GM21717 (cell line): ENCODE measurements around the gene ATF6B.

ENCODE experiments used
- ATAC-seq: cut with Tn5 transposase; IDR thresholded peaks from one replicate; pipeline ENCODE4 v1.9.1; 2021; ENCODE audit warnings: mild to moderate bottlenecking, moderate library complexity; ENCODE audit not compliant: unreplicated experiment

The ATF6B gene

DNA sequence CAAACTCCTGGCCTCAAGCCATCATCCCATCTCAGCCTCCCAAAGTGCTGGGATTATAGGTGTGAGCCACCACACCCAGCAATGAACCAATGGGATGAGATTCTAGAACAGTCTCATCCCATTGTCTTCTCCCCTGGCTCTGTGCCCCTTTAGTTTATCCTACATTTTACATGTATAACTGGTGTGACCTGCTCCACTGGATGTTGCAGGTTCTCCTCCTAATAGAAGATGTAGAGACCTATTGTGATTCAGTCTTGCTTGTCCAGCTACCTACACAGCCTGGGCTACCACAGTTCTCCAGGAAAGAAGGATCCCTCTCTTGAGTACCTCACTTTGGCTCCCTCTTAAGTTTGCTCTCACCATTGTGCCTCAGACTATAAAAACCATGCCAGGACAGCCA is 4.1 kb upstream of the ATF6B start:
- no peak for ATAC-seq

DNA sequence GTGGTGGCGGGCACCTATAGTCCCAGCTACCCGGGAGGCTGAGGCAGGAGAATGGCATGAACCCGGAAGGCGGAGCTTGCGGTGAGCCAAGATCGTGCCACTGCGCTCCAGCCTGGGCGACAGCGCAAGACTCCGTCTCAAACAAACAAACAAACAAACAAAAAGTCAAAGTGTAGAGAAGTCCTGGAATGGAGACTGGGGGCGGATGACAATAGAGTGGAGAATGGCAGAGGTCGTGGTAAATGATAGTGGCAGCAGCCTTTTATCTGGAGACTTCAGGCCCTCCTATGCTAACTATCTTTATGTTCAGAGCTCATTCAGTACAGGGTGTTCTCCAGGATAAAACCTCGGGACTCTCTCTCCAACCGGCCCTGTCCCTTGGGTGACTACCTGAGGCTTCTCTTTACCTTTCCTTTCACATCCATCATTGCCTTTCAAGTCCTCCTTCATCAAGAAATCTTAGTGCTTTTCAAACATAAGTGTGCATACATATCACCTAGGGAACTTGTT is 3.4 kb upstream of the ATF6B start:
- ATAC-seq, result no peak

GRCh38 chr6:32129297-32130088 is 1.4 kb upstream of the ATF6B start:
- ATAC-seq, result no peak

- no peak for ATAC-seq
Measured at GRCh38 chr6:32128751-32129296, 778 bp upstream of the ATF6B start.

GRCh38 chr6:32127409-32127716 is 683 bp downstream of the ATF6B start:
- ATAC-seq, result no peak

- no peak for ATAC-seq
Measured at GRCh38 chr6:32126880-32127279, 1.2 kb downstream of the ATF6B start.

GRCh38 chr6:32123681-32124080 is 4.4 kb downstream of the ATF6B start:
- ATAC-seq, result no peak

- no peak for ATAC-seq
Measured at GRCh38 chr6:32120573-32121059, 7.4 kb downstream of the ATF6B start.

GRCh38 chr6:32118782-32119628 is 9.0 kb downstream of the ATF6B start:
- no peak for ATAC-seq

DNA sequence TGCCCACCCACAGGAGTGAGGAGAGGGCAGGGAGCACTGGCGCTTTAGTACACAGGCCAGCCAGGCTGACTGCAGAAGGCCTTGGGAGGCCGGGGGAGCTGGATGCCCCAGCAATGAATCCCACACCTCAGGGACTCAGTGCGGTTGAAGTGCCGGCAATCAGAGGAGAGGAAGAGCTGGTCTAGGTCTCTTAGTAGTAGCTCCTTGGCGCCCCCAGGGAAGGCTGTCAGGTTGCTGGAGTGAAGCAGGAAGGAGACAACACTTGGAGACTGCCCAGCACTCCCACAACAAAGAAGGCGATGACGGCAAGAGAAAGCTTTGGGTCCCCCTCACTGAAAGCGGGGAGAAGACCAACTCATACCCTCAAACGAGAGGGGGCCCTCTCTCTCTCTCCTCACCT is 10.6 kb downstream of the ATF6B start:
- ATAC-seq, result no peak

DNA sequence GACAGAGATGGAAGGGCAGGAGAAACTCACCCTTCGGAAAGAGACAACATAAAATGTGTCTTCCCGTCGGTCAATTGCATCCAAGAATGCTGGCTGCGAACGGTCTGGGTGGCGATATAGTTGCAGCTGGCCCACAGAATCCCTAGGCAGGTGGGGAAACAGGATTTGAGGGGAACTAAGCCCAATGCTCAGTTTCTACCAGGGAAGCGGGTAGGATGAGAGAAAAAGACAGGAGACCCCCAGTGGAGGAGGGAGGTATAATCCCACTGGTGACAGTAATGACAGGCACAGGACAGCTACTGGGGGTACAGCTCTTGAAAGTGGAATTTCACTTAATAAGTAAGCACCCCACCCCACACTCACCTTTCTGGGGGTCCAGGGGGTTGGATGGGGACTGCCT is 11.4 kb downstream of the ATF6B start:
- no peak for ATAC-seq

DNA sequence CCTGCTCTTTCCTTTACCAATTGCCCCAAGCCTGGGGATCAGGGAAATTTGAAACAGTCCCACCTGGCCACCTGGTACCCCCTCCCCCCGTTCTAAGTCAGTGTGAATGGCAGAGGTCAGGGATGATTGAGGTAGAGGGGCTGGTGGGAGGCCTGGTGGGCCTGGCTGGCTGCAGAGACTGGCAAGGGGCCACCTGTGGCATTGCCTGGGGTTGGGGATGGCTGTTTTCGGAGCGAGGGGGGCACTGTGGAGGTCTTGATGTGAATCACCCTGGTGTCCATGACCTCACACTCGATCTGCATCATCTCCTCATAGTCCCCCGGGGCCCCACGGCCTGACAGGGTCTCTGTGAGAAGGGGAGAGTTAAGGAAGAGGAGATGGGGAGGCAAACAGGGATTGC is 12.4 kb downstream of the ATF6B start:
- ATAC-seq, result no peak

DNA sequence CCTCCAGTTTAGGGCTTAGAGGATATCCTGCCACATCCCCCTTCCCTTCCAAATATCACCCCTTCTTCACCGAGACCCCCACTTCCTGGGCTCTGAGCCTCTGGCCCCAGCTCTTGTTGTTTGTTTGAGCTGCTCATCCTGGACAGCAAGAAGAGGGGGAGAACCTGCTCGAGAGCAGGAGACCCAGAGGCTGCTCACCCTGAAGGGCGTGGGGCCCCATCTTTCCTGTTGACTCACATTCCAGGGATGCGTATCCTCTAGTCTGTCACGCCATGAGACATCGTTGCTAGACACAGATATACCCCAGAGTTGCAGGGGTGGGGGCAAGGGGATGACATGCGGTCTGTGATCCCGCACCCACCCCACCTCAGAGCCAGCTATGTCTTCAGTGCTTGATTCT is 13.2 kb downstream of the ATF6B start:
- ATAC-seq, result no peak

DNA sequence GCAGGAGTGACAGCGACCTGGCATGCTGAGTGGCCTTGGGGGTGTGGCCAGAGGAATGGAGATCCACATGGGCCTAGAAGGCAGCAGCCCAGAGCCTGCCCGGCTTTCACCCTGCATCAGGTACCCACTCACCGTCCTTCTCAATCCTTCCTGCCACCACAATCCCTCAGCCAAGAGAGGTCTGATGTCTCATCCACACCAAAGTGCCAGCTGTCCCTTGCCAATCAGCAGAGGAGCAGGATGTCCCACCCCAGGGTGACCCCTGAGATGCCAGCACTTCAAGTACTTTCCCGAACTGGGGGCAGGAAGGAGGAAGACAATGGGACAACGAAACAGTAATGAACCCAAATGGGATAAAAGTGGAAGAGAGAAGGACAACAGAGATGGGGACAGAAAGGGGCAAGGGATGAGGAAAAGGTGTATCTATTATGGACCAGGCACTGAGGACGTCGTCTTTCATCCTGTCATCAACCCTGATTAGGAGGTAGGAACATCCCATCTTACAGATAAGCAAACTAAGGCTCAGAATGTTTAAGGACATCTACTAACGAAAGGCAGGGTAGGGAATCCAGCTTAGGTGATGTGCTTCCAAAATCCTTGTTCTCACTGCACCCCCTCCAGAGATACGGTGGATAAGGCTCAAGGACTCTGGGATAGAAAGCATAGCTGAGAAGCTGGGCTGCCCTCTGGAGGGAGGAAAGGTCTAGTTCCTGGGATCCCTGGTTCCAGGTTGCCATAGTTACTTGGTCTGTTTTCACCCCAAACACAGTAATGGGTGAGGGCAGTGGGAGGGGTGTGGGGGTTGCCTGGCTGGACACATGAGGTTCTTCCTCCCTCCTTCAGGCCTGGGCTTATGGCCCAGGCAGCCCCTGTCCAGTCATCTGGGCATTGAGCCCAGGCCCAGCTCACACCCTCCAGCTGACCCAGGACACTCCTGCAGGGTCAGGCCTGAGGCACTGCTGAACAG is 14.4 kb downstream of the ATF6B start:
- no peak for ATAC-seq

GRCh38 chr6:32112431-32112980 is 15.5 kb downstream of the ATF6B start:
- ATAC-seq, result no peak

DNA sequence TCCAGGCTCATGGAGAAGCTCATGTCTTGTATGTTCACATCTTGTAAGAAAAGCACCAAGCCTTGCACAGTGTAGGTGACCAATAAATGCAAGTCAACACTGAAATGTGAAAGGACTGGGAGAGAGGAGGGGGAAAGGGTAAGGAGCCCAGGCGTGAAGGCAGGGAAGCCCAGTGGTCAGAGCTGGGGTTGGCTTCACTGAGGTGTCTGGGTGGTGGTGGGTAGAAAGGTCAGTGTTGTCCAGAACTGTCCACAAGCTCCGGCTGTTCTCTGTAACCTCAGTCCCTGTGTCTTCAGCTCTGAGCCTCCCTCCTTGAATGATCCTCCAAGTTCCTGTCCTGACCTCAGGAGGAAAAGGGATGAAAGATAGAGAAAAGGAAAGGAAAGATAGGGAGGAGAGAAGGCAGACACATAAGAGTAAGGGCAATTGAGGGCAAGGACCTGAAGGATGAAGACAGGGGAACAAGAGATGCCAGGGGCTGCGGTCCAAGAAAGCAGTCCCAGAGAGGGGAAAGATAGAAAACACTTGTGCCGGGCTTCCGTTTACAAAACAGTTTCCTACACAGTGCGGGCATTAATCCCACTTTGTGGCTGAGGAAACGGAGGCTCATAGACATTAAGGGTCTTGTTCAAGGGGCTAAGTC is 16.5 kb downstream of the ATF6B start:
- ATAC-seq, result no peak

GRCh38 chr6:32110632-32111031 is 17.4 kb downstream of the ATF6B start:
- no peak for ATAC-seq

DNA sequence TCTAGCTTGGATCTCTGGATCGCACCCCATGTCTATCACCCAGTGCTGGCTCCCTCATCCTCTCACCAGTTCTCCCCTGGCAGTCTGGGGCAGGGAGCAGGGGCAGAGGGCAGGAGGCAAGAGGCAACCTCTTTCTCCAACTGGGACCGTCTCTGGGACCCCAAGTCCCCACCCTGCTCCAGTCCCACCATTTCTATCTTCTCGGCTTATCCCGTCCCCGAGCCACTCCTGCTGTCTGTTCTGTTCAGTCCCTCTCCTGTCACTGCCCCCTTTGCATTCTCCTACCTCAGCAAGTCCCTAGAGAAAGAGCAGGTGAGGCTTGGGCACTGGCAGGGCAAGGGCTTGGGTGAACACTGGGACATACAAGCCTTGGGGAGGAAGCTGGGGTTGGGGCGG is 18.3 kb downstream of the ATF6B start:
- ATAC-seq, result no peak

- no peak for ATAC-seq
Measured at GRCh38 chr6:32109114-32109764, 18.8 kb downstream of the ATF6B start, which contains the start of gene TNXB. Gene TNXB, minus strand, starts transcription at chr6:32109338. Its CDS starts 11,140 bp downstream, at chr6:32098198.
